ENCODE data around the gene NOM1. TPM values are rescaled to one million over a fixed set of nuclear protein-coding genes. Genes with fewer than 3 reads are reported as not detected.

Gene NOM1
- total RNA-seq, 1 donor from 2014 or later, result 13.0 TPM

DNA sequence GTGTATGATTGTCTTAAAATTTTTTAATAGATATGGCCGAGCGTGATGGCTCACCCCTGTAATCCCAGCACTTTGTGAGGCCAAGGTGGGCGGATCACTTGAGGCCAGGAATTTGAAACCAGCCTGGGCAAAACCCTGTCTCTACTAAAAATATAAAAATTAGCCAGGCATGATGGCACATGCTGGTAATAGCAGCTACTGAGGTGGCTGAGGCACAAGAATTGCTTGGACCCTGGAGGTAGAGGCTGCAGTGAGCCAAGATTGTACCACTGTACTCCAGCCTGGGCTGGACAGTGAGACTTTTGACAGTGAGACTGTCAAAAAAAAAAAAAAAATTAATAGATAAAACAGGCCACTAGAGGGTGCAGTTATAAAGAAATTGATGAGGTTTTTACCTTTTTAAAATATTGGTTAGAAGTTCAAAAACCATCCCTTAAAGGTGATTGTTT lies 20.5 kb downstream of the NOM1 start:
- DNase-seq (ENCODE audit: low spot score), result no peak
- intact Hi-C loops (cut with DNase I), result loop anchor here (10.0 kb wide), 1 partner anchor 305 kb away; no protein-coding TSS in a partner anchor

DNA sequence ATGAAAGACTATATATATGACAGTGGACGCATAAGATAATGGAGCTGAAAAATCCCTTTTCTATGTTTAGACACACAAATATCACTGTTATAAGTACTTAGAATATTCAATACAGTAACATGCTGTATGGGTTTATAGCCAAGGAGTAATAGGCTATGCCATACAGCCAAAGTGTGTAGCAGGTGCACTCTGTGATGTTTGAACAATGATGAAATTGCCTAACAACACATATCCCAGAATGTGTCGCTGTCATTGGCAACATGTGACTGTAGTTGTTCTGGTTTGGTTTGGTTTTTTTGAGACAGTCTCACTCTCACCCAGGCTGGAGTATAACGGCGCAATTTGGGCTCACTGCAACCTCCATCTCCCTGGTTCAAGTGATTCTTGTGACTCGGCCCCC lies 26.1 kb downstream of the NOM1 start:
- DNase-seq (ENCODE audit: low spot score), result no peak
- intact Hi-C loops (cut with DNase I), result no loop called here

DNA sequence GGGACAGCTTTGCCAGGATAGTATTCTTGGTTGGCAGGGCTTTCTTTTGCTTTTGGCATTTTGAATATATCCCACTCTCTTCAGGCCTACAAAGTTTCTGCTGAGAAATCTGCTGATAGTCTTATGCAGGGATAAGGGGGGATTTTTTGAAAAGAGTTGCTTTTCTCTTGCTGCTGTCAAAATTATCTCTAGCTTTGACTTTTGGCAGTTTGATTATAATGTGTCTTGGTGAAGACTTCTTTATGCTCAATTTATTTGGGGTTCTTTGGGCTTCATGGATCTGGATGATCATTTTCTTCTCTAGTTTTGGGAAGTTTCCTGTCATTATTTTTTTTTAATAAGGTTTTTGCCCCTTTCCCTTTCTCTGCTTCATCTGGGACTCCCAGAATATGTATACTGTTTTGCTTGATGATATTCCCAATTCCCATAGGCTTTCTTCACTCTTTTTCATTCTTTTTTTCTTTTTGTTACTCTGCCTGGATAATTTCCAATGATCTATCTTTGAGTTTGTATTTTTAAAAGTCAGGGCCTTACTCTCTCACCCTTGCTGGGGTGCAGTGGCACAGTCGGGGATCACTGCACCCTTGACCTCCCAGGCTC lies 29.6 kb downstream of the NOM1 start:
- no peak for DNase-seq (ENCODE audit: low spot score)
- intact Hi-C loops (cut with DNase I), result no loop called here

DNA sequence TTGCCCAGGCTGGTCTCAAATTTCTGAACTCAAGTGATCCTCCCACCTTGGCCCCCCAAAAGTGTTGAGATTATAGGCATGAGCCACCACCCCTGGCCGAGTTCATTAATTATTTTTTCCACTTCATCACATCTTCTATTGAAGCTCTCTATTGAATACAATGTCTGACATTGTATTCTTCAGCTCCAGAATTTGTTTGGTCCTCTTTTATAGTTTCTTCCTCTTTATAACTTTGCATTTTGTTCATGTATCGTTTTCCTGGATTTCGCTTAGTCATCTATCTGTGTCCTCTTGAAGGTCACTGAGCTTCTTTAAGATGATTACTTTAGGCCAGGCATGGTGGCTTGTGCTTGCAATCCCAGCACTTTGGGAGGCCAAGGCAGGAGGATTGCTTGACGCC lies 30.2 kb downstream of the NOM1 start:
- intact Hi-C loops (cut with DNase I), result no loop called here

DNA sequence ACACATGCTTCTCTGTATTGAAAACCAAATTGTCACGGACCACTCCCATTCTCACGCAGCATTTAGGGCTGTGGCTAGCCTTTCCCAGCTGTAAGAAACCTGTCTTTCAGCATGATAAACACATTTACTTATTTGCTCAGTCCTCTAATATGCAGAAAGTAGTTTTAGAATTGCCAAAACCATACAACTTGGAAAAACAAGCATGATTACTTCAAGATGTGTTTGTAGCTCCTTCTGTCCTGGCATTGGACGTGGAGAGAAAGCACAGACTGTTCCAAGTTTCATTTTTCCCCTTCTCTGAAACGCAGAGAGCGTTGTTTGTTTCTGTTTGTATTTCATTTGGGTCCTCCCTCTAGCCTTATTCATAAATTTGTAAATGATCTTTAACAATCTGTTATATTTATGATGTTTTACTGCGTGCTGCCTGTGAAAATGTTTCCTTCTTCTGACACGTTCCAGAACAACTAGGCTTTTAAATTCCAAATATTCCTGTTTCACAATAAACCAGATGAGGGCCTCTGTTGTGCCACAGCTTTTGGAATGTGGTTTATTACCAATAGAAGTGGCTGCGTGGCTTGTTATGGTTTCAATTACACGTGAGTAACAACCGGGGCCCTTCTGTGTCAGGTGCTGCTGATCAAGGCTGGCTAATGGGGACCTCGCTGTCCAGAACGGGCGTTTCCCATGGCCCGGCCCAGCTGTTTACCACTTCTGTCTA lies 34.8 kb downstream of the NOM1 start:
- no peak for DNase-seq (ENCODE audit: low spot score)
- intact Hi-C loops (cut with DNase I), result no loop called here

More for the DNA sequence above, 30.2 kb downstream of the NOM1 start:
- no peak for DNase-seq (ENCODE audit: low spot score)

DNA sequence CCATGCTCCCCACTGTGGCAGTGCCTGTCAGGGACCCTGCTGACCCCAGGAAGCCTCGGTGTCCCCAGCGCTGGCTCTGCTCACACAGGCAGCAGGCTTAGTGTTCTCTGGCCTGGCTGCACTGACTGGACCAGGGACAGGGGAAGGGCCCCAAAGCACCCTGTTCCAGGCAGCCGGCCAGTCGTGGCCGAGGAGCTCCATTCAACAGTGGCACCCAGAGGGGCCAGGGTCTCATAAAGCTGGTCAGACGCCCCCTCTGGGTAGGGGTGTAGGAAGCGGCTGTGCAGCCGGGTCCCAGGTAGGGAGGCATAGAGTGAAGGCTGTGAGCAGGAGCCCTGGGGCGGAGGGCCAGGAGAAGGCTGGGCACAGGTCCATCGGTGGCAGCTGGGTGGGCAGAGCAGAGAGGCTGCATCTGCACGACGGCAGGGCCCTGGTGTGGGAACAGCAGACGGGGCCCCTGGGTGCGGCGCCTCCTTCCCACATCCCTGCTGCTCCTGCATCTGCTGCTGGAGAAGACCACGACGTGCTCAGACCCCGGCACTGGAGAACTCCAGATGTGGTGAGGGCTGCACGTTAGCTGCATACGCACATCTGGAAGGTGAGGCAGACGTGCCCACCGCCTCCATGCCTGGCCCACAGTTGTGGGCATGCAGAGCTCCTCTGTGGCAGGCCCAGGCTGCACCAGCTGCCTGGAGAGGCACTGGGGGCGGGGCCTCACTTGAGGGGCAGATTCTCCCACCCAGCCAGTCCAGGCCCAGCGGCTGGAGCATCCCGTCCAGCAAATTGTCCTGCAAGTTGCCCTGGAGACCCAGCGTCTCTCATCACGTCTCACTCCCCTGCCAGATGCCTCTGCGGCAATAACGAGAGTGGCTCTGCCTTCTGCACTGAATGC lies 35.8 kb downstream of the NOM1 start:
- no peak for DNase-seq (ENCODE audit: low spot score)
- intact Hi-C loops (cut with DNase I), result no loop called here

DNA sequence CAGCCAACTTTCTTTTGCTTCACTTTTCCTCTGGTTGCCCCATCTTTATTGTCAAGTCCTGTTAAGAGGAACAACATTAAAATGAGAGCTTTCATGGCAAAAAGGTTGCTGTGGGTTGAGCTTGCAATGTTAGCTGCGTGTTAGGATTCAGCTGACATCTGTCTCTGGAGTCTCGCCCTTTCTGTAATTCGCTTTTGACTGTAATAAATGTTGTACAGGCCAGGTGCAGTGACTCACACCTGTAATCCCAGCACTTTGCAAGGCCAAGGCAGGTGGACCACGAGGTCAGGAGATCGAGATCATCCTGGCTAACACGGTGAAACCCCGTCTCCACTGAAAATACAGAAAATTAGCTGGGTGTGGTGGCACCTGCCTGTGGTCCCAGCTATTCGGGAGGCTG lies 36.9 kb downstream of the NOM1 start:
- intact Hi-C loops (cut with DNase I), result no loop called here
- no peak for DNase-seq (ENCODE audit: low spot score)

DNA sequence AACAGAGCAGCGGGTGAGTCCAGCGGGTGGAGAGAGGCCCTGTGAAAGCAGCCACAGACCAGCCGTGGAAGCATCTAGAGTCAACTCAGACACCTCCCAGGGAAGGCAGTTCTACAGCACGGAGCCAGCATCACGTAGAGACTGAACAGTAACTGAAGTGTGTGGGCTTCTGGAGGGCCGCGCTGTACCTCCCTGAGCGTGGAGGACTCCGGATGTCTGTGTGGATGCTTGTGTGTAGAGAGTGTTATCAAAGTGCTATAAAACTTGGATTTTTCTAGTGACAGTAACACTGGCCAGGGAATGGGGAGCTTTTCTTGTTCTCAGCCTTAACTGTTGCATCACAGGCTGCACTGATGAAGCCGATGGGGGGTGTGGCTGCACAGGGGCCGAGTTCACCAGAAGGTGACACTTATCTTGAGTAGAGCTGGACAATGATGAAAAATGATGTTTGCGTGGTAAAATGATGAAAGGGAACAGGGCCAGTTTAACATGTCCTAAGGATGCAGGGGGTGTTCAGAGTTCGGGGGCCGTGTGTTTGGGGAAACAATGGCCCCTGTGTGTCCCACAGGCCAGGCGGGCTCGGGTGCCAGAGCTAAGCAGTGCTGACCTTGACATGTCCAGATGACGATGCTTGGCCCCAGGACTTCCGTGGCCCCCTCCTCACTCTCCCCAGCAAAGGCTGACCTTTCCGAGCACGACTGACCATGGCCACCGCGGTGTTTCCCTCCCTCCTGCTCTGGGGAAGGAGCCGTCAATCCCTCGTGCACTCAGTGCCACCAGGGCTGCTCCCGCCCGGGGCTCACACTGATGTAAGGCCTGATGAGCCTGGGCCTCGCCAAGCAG lies 39.1 kb downstream of the NOM1 start:
- intact Hi-C loops (cut with DNase I), result no loop called here
- no peak for DNase-seq (ENCODE audit: low spot score)

DNA sequence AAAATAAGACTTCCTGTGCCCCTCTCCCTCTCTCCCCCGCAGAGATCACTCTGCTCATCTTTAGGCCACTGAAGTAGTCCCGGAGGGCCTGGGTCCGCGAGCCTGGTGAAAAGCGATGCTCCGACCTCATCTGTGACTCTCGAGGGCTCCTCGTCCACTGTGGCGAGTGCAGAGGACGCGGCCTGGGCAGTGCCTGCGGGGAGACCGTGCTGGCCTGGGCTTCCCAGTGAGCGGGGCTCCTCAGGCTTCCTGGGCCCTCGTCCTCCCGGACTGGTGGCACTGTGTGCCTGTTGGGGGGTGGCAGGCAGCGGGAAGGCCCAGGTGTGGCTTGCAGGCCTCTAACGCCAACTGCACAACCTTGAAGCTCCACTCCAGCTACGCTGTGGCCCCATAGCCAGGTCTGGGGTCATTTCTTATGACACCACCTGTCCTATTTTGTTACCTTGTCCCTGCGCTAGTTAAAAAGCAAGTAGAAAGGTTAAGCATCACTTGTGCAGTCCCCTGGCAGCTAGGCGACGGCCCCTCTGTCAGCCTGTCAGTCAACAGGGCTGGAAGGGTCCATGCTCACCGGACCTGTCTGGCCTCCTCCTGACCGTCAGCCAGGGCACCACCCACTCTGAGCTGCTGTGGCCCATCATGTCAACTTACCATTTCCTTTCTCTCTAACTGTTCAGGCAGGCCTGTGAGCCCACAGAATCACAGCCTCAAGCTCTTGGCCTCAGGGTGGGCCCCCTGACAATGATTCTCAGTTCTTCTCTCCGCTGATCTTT lies 40.4 kb downstream of the NOM1 start:
- DNase-seq (ENCODE audit: low spot score), result no peak
- intact Hi-C loops (cut with DNase I), result no loop called here

DNA sequence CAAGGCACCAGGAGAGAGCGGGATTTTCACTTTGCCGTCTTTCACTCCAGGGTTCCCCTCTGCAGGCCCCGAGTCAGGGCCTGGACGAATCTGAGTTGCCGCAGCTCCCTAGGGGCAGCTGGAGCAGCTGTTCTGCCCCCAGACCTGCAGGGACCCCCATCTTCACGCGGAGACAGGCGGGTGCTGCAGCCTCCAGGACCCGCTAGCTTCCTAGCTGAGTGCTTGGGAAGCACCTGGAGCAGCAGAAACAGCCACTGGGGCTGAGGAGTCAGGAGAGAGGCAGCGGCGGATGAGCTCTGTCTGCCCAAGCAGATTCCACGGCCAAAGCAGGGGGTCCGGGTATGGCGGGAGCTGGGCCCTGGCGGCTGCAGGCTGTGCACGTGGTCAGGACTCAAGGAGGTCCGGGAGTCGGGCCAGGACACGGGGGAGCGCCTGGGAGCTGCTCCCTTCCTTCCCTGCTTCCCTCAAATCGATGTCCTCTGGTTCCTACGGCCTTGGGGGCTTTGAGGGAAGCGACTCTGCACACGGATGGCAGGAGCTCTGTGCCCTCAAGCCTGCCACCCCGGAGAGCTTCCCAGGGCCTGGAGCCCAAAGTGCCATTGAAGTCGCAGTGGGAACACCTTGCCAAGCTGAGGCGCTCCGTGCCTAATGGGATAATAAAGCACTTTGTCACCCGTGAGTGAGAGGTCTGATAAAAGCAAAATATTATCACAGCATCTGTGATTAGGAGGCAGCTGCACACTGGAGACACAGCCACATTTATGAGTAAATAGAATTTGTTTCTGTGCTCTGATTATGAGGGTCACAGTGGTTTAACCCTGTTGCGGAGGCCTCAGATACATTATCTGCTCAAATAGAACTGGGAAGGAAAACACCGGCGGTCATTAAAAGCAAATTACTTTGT lies 43.8 kb downstream of the NOM1 start:
- intact Hi-C loops (cut with DNase I), result no loop called here
- DNase-seq (ENCODE audit: low spot score), result no peak

DNA sequence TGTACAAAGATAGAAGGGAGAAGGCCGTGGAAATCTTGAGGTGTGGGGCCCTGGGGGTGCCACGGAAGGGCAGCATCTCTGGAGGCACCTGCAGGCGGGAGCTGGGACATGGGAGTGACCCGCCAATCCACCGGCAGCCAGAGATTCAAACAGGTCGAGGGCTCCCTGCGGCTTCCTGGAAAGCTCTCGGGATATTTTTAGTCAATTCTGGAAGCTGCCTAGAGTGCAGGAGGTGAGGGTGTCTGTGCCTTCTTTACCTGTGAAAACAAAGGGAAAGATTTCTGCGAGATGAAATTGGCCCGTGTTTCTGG lies 44.4 kb downstream of the NOM1 start:
- intact Hi-C loops (cut with DNase I), result no loop called here
- no peak for DNase-seq (ENCODE audit: low spot score)

DNA sequence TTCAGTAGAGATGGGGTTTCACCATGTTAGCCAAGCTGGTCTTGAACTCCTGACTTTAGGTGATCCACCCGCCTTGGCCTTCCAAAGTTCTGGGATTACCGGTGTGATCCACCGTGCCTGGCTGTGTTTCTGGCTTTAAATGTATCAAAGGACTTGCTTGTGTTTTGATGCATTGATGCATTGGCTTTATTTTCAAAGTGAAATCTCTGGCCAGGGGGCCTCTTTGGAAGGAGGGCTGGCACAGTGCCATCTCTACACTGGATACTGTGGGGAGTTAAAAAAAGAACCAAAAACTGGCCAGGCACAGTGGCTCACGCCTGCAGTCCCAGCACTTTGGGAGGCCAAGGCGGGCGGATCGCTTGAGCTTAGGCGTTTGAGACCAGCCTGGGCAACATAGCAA lies 44.9 kb downstream of the NOM1 start:
- intact Hi-C loops (cut with DNase I), result no loop called here
- DNase-seq (ENCODE audit: low spot score), result no peak

DNA sequence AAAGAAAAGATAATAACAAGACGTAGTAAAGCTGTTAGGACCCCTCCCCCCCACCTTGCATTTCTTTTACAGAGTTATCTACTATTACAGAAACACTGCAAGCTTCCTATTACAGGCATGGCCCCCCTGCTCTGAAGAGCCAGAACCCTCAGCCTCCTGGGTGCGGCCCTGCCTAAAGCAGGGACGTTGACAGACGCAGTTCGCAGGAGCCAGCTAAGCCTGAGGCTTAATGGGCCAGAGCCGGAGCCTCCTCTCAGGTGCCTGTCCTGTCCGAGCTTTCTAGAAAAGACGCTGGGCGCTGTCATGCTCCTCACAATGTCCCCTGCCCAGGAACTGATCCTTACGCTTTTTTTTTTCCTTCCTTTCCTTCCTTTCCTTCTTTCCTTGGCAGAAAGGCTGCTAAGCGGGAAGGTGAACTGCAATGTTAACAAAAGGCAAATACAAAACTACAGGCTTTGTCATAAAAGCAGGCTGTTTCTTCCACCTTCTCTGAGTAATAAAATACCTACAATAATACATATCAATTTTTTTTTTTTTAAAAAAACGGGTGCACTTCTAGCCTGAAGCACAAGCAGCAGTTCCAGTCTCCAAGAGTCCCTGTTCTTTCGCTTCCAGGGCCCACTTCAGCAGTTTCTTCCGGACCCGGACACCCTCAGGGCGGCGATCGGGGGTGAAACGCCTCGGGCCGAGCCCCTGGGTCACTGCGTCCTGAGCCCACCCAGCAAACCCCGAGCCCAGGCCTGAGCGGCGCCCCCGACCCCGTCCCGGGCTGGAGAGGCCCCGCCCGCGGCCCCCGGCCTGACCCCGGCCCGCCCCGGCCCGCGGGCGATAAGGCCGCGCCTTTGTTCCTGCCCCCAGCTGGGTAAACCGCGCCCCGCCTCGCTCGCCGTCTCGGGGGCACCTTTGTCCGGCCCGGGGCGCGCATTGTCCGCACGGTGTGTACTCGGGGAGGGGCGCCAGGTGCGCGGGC lies 49.8 kb downstream of the NOM1 start:
- intact Hi-C loops (cut with DNase I), result no loop called here
- DNase-seq (ENCODE audit: low spot score), result peak; percentile 73

DNA sequence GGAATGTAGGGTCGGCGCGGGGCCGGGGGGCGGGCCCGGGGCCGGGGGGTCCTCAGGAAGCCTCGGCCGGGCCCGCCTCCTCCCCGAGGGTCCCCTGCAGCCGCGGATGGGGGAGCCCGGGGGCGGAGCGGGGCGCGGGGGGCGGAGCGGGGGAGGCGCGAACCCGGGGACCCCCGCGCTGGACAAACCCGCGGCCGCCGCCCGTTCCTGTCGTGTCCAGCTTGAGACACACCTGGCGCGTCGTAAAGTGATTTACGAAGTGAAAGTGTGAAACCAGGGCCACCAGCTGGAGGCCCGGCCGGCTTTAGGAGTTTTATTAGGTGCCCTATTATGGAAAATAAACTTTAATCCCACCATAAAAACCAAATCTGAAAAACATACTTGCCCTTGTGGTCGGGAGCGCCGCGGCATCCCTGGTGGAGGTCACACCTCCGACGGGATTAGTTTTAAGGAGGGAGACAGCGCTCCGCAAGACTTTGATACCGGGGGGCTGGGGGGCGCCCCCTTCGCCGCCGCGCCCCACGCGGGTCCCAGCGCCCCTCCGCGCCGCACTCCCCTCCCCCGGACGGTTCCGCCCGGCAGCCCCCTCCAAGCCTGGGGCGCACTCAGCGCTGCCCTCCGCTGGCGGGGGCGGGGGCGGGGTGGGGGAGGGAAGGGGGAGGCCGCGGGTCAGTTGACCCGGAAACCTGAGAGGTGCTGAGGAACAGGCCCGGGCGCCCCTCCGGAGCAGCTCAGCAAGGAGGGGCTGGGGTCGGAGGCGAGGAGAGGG lies 50.6 kb downstream of the NOM1 start:
- DNase-seq (ENCODE audit: low spot score), result peak; percentile 71
- intact Hi-C loops (cut with DNase I), result no loop called here

DNA sequence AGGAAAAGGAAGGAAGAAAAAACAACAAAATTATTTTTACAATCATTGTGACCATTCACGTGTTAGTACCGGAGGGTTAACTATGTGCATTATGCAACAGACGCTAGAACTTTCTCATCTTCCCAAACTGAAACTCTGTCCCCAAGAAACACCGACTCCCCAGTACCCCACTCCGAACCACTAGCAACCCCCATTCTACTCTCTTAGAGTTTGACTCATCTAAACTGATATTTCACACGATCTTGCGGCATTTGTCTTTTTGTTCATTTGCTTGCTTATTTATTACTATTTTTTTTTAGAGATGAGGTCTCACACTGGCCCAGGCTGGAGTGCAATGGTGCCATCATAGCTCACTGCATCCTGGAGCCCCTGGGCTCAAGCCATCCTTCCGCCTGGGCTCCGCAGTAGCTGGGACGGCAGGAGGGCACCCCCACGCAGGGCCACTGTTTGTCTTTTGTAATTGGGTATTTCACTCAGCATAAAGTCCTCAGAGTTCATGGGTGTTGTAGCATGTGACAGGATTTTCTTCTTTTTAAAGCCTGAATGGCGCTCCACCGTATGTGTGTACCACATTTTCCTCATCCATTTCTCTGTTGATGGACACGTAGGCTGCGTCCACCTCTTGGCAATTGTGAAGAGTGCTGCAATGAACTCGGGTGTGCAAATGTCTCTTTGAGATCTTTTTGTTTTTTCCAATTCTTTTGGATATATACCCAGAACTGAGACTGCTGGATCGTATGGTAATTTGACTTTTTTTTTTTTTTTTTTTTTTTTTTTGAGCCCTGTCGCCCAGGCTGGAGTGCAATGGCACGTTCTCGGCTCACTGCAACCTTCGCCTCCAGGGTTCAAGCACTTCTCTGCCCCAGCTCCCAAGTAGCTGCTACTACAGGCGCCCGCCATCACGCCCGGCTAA lies 51.5 kb downstream of the NOM1 start:
- intact Hi-C loops (cut with DNase I), result no loop called here
- DNase-seq (ENCODE audit: low spot score), result no peak
